ENCODE results near the gene ARHGEF17.

DNA sequence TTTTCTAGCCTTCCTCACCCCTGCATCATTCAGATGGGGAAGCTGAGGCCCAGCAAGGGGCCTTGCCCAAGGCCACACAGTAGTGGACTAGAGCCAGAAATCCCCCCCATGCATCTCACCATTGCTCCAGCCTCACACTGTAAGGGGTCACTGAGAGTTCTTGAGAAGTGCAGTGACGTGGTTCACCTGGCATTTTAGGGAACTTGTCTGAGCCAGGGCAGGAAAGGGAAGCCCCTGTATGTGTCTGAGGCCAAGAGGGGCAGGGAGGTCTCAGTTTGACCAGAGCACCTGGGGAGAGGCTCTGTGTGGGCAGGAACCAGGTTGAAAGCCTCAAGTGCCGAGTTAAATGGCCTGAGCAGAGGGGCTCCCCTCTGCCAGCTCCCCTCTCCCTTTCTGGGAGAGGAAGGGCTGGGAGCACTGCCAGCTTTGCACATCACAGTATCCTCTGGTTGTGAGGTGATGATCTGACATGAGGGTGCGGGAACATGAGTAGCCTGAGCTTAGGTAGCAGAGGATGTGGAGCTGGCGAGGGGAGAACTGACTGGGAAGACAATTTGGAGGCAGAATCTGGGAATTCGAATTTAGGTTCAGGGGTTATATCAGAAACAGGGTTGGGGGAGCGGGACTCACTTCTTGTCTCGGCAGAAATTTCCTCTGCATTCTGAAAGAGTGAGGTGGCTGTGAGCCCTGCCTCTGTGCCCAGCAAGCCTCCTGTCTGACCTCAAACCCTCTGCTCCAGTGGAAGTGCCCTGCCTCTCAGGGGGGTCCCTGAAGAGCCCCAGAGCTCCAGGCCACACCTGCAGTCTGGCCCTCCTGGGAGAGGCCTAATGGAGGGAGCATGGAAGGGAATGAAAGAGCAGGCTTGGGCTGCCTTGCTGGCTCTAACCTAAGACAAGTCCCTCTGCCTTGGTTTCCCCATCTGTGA lies 14.6 kb downstream of the ARHGEF17 start:
- TF ChIP-seq PATZ1 (CRISPR knock-in tag; IDR thresholded peaks at IDR 0.05; ENCODE audit: borderline replicate concordance) (no peak), PPARA (CRISPR knock-in tag; IDR thresholded peaks at IDR 0.05; ENCODE audit: borderline replicate concordance) (no peak), ARNTL (CRISPR knock-in tag; IDR thresholded peaks at IDR 0.05; ENCODE audit: borderline replicate concordance, low read depth) (no peak), ZNF565 (CRISPR knock-in tag; conservative IDR thresholded peaks at IDR 0.05; ENCODE audit: low read depth) (no peak), ZFP3 (CRISPR knock-in tag; IDR thresholded peaks at IDR 0.05) (peak; percentile 11; the same call in 1 of the 2 replicates), ISL1 (CRISPR knock-in tag; IDR thresholded peaks at IDR 0.05) (no peak), TCF4 (CRISPR knock-in tag; IDR thresholded peaks at IDR 0.05; ENCODE audit: borderline replicate concordance) (no peak), CSDC2 (CRISPR knock-in tag; IDR thresholded peaks at IDR 0.05) (0 out of 2 replicates have a peak, but pooled peaks have one; percentile 4)

Measured in SK-N-SH treated with all-trans-retinoic acid at 6 μM for 48 hours (cell line).